KMS-11 (cell line): ENCODE measurements around the gene COBL.

Experiments
- H2AFZ ChIP-seq: fragments of 200-600 bp; sonication (generic); 2 replicates; pipeline ENCODE4 v1.6.1; 2016; ENCODE audit warnings: antibody characterized with exemption, mixed run types, low read depth
- H3K27ac ChIP-seq: fragments of 200-600 bp; sonication (generic); 2 replicates; pipeline ENCODE4 v1.6.1; 2016; ENCODE audit warnings: mild to moderate bottlenecking, mixed run types
- H3K27me3 ChIP-seq: fragments of 200-600 bp; sonication (generic); 2 replicates; pipeline ENCODE4 v1.6.1; 2017; ENCODE audit warnings: mild to moderate bottlenecking, low read depth, mixed run types, moderate library complexity; ENCODE audit not compliant: insufficient read depth
- H3K36me3 ChIP-seq: fragments of 200-600 bp; sonication (generic); 2 replicates; pipeline ENCODE4 v1.6.1; 2017; ENCODE audit warnings: mild to moderate bottlenecking, mixed run types; ENCODE audit not compliant: insufficient read depth
- H3K4me1 ChIP-seq: fragments of 200-600 bp; sonication (generic); 2 replicates; pipeline ENCODE4 v1.6.1; 2016; ENCODE audit warnings: mild to moderate bottlenecking, low read depth, mixed run types; ENCODE audit not compliant: poor library complexity, severe bottlenecking
- H3K4me2 ChIP-seq: fragments of 200-600 bp; sonication (generic); 2 replicates; pipeline ENCODE4 v1.7.0; 2016; ENCODE audit warnings: mild to moderate bottlenecking, mixed run types
- H3K4me3 ChIP-seq: fragments of 200-600 bp; sonication (generic); IDR thresholded peaks from 2 replicates; pipeline ENCODE4 v1.6.1; 2017; ENCODE audit warnings: low read depth, low read length, mixed read lengths; ENCODE audit not compliant: insufficient read depth
- H3K79me2 ChIP-seq: fragments of 200-600 bp; sonication (generic); 2 replicates; pipeline ENCODE4 v1.6.1; 2016; ENCODE audit warnings: low read depth, mixed run types; ENCODE audit not compliant: insufficient read depth
- H3K9ac ChIP-seq: fragments of 200-600 bp; sonication (generic); 2 replicates; pipeline ENCODE4 v1.6.1; 2016; ENCODE audit warnings: mild to moderate bottlenecking, mixed run types
- H4K20me1 ChIP-seq: fragments of 200-600 bp; sonication (generic); 2 replicates; pipeline ENCODE4 v1.6.1; 2016; ENCODE audit warnings: mild to moderate bottlenecking, mixed run types; ENCODE audit not compliant: insufficient read depth
- TF ChIP-seq, protein P1 (sequence below): fragments of 200-600 bp; sonication (generic); conservative IDR thresholded peaks from 2 replicates; pipeline ENCODE4 v1.6.1; 2017; ENCODE audit warnings: low read depth, mild to moderate bottlenecking, antibody characterized with exemption, low read length, moderate library complexity, mixed read lengths

COBL gene

DNA sequence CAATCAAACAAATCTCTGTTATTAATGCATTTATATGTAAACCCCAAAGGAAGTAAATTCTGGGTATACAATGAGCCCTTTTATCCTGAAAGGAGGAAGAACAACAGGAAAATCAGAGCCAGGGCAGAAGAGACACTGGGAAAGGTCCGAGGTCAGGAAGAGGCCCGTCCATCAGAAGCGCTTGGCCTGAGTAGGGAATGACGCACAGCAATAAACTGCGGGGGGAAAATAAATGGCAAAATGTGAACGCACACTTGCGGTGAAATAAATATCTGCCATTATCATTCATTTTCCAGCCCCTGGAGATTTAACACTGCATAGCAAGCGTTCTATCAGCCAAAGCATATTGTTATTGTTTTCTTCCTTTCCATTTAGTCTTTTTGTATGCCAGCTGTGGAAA, 243.4 kb downstream of the COBL start:
- Histone ChIP-seq H3K4me1 (no peaks in the 10 kb centered on the region), H3K27ac (no peak overlapping the region), H2AFZ (no peak overlapping the region), H3K4me2 (no peak overlapping the region), H3K4me3 (no peak overlapping the region), H3K36me3 (no peaks in the 10 kb centered on the region), H3K27me3 (no peaks in the 10 kb centered on the region), H3K9ac (no peak overlapping the region), H4K20me1 (no peaks in the 10 kb centered on the region), H3K79me2 (no peaks in the 10 kb centered on the region)
- TF ChIP-seq, protein P1, sequence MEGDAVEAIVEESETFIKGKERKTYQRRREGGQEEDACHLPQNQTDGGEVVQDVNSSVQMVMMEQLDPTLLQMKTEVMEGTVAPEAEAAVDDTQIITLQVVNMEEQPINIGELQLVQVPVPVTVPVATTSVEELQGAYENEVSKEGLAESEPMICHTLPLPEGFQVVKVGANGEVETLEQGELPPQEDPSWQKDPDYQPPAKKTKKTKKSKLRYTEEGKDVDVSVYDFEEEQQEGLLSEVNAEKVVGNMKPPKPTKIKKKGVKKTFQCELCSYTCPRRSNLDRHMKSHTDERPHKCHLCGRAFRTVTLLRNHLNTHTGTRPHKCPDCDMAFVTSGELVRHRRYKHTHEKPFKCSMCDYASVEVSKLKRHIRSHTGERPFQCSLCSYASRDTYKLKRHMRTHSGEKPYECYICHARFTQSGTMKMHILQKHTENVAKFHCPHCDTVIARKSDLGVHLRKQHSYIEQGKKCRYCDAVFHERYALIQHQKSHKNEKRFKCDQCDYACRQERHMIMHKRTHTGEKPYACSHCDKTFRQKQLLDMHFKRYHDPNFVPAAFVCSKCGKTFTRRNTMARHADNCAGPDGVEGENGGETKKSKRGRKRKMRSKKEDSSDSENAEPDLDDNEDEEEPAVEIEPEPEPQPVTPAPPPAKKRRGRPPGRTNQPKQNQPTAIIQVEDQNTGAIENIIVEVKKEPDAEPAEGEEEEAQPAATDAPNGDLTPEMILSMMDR: no peak

DNA sequence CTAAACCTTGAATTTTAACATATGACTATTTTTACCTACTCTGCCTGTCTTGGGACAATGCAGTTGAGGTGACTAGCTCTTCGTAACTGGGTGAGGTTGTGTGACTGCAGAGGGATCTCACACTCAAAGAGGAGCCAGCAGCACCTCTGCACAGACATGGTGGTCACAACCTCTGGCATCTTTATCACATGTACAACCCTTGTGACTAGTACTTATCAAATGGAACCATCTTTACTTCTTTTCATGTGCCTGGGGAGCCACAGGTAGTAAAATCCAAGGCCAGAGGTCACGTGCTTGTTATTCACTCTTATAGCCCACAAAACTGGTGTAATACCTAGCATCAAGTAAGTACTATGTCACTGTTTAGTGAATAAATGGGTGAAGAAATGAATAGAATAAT, 244.3 kb downstream of the COBL start:
- Histone ChIP-seq H3K79me2 (no peaks in the 10 kb centered on the region), H2AFZ (no peak overlapping the region), H3K27me3 (no peaks in the 10 kb centered on the region), H3K4me1 (no peaks in the 10 kb centered on the region), H3K4me2 (no peak overlapping the region), H3K36me3 (no peaks in the 10 kb centered on the region), H4K20me1 (no peaks in the 10 kb centered on the region), H3K27ac (no peak overlapping the region), H3K9ac (no peak overlapping the region), H3K4me3 (no peak overlapping the region)
- TF ChIP-seq, protein P1: no peak

DNA sequence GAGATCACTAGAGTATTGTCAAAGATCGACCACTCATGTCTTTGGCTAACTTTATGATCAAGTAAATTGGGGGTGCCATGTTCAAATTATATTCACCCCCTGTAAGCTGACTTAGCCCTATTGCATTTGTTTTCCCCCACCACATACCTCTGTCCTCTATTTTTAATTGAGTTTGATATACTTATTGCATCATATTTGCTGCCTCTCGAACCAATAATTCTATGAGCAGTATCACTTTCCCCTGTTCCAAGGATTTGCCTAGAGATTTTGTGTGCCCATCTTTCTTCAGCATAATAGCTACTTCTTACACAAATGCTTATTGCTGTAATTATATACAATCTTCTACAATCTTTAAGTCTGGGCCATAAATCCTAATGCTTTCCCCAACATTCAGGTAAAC, 245.2 kb downstream of the COBL start:
- TF ChIP-seq, protein P1: no peak
- H2AFZ ChIP-seq: no peak overlapping the region
- no peak overlapping the region for H3K27ac ChIP-seq
- H3K4me2 ChIP-seq: no peak overlapping the region
- no peaks in the 10 kb centered on the region for H3K79me2 ChIP-seq
- H4K20me1 ChIP-seq: no peaks in the 10 kb centered on the region
- H3K9ac ChIP-seq: no peak overlapping the region
- H3K4me3 ChIP-seq: no peak overlapping the region
- H3K36me3 ChIP-seq: no peaks in the 10 kb centered on the region
- no peaks in the 10 kb centered on the region for H3K4me1 ChIP-seq
- H3K27me3 ChIP-seq: no peaks in the 10 kb centered on the region

DNA sequence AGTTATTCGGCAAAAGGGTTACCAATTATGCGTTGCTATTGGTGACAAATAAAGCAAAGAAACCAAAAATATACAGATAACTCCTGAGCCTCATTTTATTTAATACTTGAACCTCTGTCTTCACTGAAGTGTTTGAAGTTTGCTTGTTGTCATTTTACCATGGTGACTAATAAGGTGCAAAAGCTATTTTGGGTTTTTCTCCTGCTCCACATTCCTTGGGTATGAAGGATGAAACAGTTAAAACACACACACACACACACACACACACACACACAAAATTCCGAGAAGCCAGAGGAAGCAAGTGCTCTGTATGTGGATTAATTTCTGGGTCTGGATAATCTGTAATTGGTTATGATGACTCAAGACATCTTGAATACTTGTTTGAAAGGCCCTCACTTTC, 246.5 kb downstream of the COBL start:
- Histone ChIP-seq H3K9ac (no peak overlapping the region), H3K4me2 (no peak overlapping the region), H3K27me3 (no peaks in the 10 kb centered on the region), H3K4me1 (no peaks in the 10 kb centered on the region), H3K4me3 (no peak overlapping the region), H3K79me2 (no peaks in the 10 kb centered on the region), H4K20me1 (no peaks in the 10 kb centered on the region), H3K36me3 (no peaks in the 10 kb centered on the region), H3K27ac (no peak overlapping the region), H2AFZ (no peak overlapping the region)
- TF ChIP-seq, protein P1: no peak
